IPS-NIHi7 (cell line): Measurements from ENCODE around the gene TMEM138.

Source experiments
- DNase-seq: peaks from one replicate; pipeline ENCODE4 v3.0.0; 2012; ENCODE audit warnings: mixed read lengths; ENCODE audit errors: extremely low spot score

The TMEM138 gene

DNA sequence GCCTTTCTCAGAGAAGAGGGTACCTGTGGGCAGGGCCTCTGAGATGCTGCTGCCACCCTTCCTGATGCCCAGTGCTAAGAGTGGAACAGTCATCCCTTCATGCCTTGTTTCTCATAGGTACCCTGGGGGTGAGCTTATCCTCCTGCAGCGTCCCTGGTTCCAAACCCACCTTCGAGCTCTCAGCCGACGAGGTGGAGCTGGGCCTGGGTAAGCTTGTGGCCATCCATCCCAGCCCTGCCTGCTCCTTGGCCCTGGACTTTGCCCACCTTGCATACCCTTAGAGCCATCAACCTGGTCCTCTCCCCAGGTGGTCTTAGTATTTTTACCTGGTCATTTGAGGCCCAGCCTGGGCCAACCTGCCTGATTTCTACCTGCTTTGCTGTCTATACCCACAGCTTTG, 20.5 kb upstream of the TMEM138 start:
- no peak for DNase-seq

DNA sequence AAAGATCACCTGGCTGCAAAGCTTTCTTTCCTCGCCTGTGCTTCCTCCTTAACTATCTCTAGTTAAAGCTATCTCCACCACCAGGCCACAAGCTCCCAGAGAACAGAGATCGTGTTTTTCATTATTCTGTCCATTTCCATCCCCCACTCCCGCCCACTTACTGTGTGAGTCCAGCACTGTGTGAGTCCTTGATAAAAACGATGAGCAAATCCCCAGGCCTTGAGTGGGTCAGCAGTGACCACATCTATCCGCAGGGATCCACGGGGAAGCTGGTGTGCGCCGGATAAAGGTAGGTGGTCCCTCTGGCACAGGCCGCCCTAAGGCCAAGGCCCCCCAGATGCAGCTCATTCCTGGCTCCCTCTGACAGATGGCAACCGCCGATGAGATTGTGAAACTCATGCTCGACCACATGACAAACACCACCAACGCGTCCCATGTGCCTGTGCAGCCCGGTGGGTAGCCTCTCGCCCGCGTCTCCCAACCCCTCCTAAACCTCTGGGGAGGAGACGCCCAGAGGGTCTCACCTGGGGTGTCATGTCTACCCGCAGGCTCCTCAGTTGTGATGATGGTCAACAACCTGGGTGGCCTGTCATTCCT, 19.9 kb upstream of the TMEM138 start:
- DNase-seq, result no peak

DNA sequence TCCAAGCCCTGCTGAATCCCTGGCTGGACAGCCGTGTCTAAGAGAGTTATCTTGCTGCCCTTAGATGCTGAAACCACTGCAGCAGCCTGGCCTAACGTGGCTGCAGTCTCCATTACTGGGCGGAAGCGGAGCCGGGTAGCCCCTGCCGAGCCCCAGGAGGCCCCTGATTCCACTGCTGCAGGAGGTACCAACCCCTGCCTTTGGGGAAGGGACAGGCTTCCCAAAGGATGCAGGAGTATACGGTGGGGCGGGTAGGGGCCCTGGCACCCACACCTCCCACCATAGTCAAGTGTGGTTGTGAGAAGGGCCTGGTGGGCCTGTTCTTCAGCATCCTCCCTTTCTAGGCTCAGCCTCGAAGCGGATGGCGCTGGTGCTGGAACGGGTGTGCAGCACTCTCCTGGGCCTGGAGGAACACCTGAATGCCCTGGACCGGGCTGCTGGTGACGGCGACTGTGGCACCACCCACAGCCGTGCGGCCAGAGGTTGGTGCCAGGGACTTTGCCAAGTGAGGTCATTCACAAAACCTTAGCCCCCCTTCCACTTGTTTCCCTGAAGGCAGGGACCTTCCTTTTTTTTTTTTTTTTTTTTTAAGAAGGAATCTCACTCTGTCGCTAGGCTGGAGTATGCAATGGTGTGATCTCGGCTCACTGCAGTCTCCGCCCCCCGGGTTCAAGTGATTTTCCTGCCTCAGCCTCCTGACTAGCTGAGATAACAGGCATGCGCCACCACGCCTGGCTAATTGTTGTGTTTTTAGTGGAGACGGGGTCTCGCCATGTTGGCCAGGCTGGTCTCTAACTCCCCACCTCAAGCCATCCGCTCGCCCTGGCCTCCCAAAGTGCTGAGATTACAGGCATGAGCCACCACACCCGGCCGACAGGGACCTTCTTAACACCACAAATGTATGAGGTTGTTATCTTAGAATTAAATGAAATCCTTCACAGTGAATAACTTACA, 18.1 kb upstream of the TMEM138 start:
- DNase-seq, result no peak

DNA sequence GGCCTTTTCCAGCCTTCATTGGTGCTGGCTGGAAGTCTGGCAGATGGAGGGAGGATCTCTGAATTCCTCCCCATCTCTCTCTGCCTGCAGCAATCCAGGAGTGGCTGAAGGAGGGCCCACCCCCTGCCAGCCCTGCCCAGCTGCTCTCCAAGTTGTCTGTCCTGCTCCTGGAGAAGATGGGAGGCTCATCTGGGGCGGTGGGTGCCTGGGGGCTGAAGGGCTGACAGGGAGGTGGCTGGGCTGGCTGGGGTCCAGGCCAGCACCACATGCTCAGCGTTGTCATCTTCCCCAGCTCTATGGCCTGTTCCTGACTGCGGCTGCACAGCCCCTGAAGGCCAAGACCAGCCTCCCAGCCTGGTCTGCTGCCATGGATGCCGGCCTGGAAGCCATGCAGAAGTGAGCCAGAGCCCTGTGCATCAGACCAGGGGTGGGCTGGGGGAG, 17.0 kb upstream of the TMEM138 start:
- DNase-seq, result no peak

DNA sequence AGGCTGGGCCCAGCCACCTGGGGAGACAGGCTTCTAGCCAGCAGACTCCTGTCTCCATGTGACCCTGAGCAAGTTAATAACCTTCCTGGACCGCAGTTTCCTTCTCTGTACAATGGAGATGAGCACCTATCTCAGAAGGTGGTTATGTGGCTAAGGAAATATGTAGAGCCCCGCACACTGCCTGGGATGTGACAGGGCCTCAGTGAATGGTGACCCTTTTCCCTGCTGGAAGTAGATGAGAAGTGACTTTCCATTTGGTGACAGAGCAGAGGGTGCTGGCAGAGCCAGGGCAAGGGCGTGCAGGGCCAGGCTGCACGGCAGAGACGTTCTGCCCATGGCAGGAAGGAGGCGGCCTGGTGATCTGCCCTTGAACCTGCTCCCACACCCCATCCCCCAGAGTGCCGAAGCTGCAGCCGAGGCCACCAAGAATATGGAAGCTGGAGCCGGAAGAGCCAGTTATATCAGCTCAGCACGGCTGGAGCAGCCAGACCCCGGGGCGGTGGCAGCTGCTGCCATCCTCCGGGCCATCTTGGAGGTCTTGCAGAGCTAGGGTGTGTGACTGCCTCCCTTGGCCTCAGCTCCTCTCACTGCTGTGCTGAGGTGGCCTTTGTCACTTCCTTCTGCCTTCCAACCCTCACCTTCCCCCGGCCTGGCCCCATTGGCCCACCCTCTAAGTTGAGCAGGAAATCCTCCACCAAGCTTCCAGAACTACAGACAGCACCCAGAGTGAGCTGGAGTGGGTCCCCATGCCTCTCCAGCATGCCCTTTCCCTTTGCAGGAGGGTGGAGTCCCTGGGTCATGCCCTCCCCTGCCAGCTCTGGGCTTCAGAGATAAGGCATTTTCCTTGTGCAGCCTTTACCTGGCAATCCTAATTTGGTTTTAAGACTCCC, 16.0 kb upstream of the TMEM138 start:
- DNase-seq, result no peak

DNA sequence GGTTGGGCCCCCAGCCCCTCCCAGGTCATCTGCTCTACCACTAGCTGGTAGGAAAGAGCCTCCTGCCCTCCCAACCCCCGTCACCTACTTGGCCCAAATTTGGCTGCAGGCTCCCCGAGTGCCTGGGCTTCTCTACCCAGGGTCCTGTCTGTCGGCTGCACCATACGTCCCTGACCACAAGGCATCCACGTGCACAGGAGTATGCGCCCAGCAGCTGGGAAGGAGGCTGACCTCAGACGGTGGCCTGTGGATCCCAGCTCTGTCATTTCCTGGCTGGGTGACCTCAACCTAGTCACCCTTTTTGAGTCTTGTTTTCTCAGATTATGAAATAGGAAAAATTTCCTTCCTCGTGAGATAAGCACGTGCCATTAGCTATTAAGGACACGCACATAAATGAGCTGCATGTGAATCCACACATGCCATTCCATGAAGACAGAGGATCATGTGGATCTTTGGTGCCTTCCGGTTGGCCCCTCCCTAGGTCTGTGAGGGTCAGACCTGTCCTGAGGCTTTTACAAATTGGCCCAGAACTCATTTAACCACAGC, 14.2 kb upstream of the TMEM138 start:
- no peak for DNase-seq

DNA sequence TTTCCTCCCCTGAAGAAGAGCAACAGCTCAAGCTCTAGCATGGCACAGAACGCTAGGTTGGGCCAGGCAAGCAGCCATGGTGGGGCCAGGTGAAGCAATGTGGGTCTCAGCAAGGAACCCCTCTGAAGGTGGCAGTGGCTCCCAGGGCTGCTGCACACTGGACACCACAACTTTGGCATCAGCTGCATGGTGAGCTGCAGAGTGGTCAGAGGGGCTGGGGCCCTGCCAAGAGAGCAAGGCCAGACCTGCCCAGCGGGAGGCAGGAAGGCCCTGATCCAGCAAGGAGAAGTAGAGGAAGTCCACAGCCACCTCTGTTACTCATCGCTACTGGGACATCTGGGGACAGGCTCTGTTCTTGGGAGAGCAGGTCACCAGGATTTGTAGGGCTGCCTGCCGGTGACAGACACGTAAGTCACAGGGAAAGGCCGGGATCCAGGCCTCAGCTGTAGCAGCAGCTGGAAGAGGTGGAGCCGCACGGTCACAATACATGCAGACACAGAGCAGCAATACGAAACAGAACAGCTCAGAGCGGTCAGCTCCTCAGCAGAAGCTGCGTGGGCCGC, 12.9 kb upstream of the TMEM138 start:
- no peak for DNase-seq

DNA sequence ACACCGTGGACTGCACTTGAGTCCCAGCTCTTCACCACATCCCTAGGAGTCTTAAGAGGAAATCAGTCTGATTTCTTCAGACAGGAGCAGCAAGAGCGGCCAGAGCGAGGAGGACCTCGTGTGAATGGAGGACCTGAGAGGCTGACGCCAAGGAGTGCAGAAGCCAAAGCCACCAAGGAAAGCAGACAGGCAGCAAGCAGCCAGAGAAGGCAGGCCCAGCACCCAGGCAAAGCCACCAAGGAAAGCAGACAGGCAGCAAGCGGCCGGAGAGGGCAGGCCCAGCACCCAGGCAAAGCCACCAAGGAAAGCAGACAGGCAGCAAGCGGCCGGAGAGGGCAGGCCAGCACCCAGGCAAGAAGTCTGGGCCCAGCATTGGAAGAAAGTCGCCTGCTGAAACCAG, 12.3 kb upstream of the TMEM138 start:
- no peak for DNase-seq

DNA sequence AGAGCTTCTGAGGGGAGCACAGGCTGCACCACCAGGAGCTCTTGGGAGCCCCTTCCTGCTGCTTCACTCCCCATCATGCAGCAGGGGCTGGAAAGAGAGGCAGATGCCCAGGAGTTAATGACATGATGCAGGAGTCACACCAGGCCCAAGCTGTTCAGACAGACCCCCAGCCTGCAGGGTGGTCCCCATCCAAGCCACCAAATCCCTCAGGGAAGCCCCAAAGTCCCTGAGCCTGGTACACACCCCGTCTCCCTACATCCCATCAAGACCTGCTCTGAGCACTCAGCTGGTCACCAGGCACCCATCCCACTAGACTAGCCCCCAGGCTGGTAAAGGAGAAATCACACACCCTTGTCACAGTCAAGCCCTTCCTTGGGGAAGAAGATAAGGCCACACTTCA, 11.8 kb upstream of the TMEM138 start:
- no peak for DNase-seq

DNA sequence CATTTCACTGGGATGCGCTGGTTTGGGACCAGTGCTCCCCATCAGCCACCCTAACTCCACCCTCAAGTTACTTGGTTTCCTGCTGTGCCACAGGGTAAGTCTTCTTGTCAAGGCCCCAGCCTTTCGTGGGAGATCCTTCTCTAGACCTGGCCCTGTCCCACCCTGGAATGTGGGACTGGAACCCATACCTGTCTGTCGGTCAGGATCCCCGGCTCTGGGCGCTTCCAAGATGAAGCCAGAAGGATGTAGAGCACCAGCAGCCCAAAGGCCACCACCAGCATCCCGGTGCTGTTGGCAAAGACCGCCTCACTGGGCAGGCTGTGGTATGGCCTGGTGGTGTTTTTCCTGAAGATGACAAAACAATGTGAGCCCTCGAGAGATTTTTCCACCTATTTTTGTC, 11.4 kb upstream of the TMEM138 start:
- no peak for DNase-seq

DNA sequence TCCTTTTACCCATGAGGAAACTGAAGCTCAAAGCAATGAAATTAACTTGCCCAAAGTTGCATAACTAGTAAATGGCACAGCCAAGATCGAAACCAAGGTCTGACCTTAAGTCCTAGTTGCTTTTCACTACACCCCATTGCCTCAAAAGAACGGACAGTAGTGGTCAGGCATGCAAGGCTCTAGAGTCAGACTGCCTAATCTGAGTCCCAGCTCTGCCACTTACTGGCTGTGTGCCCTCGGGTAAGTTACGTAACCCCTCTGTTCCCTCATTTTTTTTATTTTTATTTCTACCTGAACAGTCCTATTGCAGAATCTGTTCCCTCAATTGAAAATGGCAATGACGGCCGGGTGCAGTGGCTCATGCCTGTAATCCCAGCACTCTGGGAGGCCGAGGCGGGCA, 10.1 kb upstream of the TMEM138 start:
- DNase-seq, result no peak

DNA sequence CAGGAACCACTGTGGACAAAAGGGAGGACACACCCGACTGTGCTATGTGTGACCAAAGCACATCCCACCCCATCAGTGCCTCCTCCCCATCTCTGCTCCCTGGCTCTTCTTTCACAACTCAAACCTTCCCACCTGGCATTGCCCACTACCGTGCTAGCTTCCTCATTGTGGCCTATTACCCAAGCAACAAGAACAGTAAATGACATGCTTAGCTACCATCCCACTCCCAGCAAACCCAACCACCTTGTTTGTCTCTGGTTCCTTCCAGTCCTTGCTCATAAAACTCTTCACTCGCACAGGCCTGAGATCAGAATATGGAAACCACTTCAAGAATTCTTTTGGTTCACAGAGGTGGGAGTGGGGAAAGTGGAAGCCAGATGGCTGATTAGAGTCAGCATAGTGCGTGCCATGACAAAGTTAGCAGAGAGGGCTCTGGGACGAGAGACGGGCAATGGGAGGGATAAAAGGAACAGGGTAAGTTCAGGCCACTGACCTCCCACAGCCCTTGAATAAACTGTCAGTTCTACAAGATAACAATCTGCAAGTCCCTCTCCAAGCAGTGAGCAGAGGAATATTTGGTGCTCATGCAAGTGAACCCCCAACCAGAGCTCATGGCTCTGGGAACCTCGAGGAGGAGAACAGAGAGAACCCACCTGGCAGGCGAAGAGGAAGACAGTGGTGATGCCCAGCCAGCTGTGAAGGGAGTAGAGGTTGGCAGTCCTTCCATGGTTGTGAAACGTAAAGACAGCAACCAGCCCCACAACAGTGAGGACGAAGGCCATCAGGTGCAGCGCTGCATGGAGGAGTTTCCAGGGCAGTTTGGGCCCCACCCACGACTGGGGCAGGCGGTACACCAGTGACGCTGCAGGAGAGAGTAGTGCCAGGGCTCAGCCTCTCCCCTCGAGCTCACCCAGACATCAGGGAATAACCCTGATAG, 8.8 kb upstream of the TMEM138 start:
- DNase-seq, result no peak

DNA sequence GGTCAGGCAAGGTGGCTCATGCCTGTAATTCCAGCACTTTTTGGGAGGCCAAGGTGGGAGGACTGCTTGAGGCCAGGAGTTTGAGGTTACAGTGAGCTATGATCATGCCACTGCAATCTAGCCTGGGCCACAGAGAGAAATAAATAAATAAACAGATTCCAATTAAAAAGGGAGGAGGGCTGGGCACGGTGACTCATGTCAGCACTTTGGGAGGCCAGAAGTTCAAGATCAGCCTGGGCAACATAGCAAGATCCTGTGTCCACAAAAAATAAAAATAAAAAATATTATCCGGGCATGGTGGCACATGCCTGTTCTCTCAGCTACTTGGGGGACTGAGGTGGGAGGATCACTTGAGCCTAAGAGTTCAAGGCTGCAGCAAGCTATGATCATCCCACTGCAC, 8.0 kb upstream of the TMEM138 start:
- no peak for DNase-seq

DNA sequence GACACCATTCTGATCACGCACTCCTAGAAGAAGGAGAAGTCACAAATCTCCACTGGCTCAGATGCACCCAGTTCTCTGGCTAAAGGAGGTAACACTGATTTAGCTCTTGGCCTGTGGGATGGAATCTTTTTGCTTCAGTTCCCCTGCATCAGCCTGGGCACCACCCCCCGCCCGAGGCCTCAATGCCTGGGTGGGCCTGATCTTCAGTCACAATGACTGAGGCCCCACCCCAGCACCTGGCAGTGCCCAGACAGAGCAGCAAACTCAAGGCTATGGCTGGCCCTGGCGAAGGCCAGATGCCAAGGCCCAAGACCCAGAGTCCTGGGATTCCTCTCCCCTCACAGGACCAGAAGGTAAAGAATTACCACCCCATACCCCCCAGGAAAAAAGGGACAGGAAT, 5.5 kb upstream of the TMEM138 start:
- DNase-seq, result no peak

DNA sequence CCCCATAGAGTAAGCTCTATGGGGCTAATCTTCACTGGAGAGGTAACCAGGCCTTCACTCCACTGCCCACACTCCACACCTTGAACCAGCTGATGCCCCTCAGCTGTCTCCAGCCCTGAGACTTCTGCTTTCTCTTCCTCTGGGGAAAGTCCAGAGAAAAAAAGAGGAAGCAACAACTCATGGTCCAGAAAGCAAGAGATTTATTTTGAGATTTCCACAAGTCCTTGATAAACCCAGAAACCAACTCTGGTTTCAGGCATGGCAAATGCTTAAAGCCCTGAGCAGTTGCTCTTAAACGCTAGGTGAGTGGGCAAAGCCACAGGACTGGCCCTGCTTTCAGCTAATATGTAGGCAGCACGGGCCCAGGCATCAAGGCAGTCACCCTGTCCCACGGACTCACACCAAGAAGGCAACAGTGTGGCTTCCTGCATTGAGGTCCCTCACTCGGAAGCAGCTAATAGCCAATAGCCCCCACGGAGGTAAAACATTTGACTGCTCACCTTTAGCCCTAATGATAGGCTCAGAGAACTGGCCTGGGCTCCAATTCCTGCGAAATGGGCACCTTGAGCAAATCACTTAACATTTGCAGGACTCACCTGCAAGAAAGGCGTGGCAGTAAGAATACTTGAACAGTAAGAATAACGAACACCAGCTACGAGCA, 4.8 kb upstream of the TMEM138 start:
- DNase-seq, result no peak

DNA sequence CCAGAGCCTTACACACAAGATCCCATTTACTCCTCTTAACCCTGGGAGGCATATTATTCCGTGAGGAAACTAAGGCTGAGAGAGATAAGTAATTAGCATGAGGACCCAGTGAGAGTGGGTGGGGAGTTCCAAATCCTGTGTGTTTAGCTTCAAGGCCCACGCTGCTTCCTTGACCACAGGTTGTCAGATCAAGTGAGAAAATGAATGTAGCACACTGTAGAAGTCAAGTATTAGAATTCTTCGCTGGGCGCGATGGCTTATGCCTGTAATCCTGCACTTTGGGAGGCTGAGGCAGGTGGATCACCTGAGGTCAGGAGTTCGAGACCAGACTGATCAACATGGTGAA, 4.3 kb upstream of the TMEM138 start:
- no peak for DNase-seq

DNA sequence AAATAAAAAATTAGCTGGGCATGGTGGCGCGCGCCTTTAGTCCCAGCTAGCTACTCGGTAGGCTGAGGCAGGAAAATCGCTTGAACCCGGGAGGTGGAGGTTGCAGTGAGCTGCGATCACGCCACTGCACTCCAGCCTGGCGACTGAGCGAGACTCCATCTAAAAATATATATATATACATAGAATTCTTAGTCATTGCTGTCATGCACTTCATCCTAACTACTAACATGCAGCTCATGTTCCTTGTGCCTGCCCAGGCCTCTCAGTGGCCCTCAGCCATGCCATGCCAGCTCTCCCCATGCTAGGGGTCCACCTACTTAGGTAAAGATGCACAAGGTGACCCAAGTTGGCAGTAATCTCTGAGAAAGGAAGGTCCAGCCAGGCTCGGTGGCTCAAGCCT, 3.6 kb upstream of the TMEM138 start:
- no peak for DNase-seq

DNA sequence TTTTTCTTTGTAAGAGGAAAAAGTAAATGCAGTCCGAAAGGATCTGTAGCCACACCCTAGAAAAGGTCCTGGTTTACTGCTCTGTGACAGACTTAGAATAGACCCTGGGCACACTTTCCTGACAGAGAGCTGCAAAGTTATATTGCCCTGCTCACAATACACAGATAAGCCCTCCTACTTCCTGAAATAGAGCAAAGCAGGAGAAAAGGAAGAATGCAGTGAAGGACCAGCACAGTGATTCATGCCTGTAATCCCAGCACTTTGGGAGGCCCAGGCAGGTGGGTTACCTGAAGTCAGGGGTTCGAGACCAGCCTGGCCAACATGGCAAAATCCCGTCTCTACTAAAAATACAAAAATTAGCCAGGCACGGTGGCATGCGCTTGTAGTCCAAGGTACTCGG, 2.7 kb upstream of the TMEM138 start:
- DNase-seq, result no peak

DNA sequence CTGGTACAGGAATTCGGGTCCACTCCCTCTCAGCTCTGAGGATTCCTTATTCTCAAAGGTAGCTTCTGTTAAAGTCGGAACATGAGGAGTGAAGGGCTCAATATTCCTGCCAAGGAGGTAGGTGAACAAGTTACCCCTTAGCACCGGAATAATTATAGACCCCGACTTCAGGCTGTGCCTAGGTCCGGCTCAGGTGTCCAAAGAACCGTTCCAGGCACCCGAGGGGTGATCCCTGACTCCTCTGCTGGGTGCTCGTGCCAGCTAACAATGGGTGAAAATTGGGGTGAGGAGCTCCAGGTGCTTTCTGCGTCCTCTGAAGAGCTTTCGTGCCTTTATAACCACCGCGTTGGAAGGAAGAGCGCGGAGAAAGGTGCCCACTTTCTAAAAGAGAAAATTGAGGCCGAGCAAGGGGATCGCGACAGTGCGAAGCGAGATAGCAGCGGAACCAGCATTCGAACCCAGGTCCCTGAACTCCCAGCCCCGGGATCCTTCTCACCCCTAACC, 885 bp upstream of the TMEM138 start:
- no peak for DNase-seq

DNA sequence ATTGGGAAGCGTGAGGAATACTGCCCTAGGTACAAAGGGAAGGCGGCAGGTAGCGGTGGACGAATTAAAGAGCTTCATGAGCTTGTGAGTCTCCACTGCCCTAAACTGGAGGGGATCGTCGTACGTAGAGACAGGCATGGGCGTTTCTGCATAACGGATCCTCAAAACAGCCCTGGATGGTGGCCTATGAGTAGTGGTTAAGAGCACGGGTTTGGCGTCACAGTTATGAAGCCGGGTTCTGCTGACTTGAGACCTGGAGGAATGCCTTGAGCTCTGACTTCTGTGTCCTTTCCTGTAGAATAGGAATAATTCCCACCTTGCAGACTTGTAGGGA, 335 bp downstream of the TMEM138 start:
- peak; percentile 40 for DNase-seq
